Measurements from ENCODE around the gene HDAC3. TPM values are rescaled to one million over a fixed set of nuclear protein-coding genes. Genes with fewer than 3 reads are reported as not detected.

The HDAC3 gene
- total and polyA plus RNA-seq, 4 donors, result 35.1 to 62.5 (median 46.7) TPM

DNA sequence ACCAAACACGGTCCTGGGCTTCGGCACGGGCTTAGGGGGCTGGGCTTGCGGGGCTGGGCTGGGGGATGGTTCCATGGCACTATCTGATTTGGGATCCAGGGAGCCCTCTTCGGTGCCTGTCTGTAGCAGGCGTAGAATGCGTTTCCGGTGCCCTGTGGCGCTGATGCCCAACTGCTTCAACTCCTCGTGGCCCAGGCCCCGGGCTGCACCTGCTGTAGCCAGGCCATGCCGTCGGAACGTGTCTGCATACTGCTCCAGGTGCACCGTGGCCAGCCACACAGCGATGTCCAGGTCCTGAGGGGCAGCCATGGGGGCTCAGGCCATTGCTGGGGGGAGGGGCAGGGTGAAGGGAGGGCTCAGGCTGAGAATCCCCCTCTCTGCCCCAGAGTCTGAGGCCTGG lies 43.5 kb upstream of the HDAC3 start:
- DNase-seq, result no peak

GRCh38 chr5:141677415-141677814 lies 40.8 kb upstream of the HDAC3 start:
- no peaks in the 10 kb centered on the region for H3K27me3 ChIP-seq (ENCODE audit: control insufficient read depth in 3 of 3, insufficient read depth in 3 of 3, low read length in 2 of 3)
- H3K36me3 ChIP-seq (ENCODE audit: control insufficient read depth in 4 of 4, insufficient read depth in 4 of 4, low read length in 4 of 4), result peaks cover 0 to 9% (median 4%) of the 10 kb centered on the region in 4 donors
- H3K9ac ChIP-seq (ENCODE audit: insufficient read depth in 1 of 2, low read length in 2 of 2), result no peak overlapping the region
- H3K4me1 ChIP-seq (ENCODE audit: control insufficient read depth in 5 of 5, insufficient read depth in 5 of 5, low read length in 5 of 5), result peaks cover 0 to 25% (median 12%) of the 10 kb centered on the region in 5 donors
- DNase-seq, result no peak
- H3K4me3 ChIP-seq, result no peak overlapping the region
- no peak for ATAC-seq (ENCODE audit: insufficient read depth, low FRiP score)
- peaks cover 0 to 2% (median 0%) of the 10 kb centered on the region in 4 donors for H3K9me3 ChIP-seq (ENCODE audit: control insufficient read depth in 4 of 4, insufficient read depth in 3 of 4, low read length in 3 of 4)
- no peak for TF ChIP-seq CTCF (IDR thresholded peaks at IDR 0.05; ENCODE audit: control extremely low read depth, extremely low read depth)
- no peak overlapping the region for H3K27ac ChIP-seq (ENCODE audit: low read depth in 1 of 2, low read length in 1 of 2)

More for the DNA sequence above, 43.5 kb upstream of the HDAC3 start:
- H3K27ac ChIP-seq (ENCODE audit: low read depth in 1 of 2, low read length in 1 of 2), result peak overlapping the region; percentile 21 to 54
- H3K9ac ChIP-seq (ENCODE audit: insufficient read depth in 1 of 2, low read length in 2 of 2), result no peak overlapping the region
- no peaks in the 10 kb centered on the region for H3K27me3 ChIP-seq (ENCODE audit: control insufficient read depth in 3 of 3, insufficient read depth in 3 of 3, low read length in 2 of 3)
- no peak for TF ChIP-seq CTCF (IDR thresholded peaks at IDR 0.05; ENCODE audit: control extremely low read depth, extremely low read depth)
- H3K9me3 ChIP-seq (ENCODE audit: control insufficient read depth in 4 of 4, insufficient read depth in 3 of 4, low read length in 3 of 4), result peaks cover 0 to 2% (median 0%) of the 10 kb centered on the region in 4 donors
- H3K4me3 ChIP-seq, result no peak overlapping the region
- no peak for ATAC-seq (ENCODE audit: insufficient read depth, low FRiP score)
- H3K4me1 ChIP-seq (ENCODE audit: control insufficient read depth in 5 of 5, insufficient read depth in 5 of 5, low read length in 5 of 5), result peaks cover 0 to 35% (median 17%) of the 10 kb centered on the region in 5 donors
- peaks cover 0 to 6% (median 0%) of the 10 kb centered on the region in 4 donors for H3K36me3 ChIP-seq (ENCODE audit: control insufficient read depth in 4 of 4, insufficient read depth in 4 of 4, low read length in 4 of 4)
- WGBS, 2 donors, result 76 to 85% methylated on average over 16 of the region's 16 CpGs

DNA sequence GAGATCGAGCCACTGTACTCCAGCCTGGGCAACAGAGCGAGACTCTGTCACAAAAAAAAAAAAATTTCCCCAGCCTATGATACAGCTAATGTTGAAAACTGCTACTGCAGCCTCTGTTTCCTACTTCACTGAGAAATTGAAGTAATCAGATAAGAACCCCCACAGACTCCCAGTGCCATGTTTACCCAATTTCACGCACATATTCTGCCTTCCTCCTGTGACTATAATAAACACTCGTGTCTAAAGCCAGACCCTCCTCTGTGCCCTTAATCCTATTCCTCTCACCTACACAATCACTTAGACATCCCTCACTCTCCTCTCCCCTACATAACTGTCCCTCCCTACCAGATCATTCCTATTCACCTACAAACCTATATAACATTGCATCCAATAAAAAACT lies 39.0 kb upstream of the HDAC3 start:
- Histone ChIP-seq H3K27me3 (ENCODE audit: control insufficient read depth in 3 of 3, insufficient read depth in 3 of 3, low read length in 2 of 3) (no peaks in the 10 kb centered on the region), H3K27ac (ENCODE audit: low read depth in 1 of 2, low read length in 1 of 2) (no peak overlapping the region), H3K4me3 (no peak overlapping the region), H3K36me3 (ENCODE audit: control insufficient read depth in 4 of 4, insufficient read depth in 4 of 4, low read length in 4 of 4) (peaks cover 0 to 20% (median 8%) of the 10 kb centered on the region in 4 donors), H3K9me3 (ENCODE audit: control insufficient read depth in 4 of 4, insufficient read depth in 3 of 4, low read length in 3 of 4) (no peaks in the 10 kb centered on the region), H3K4me1 (ENCODE audit: control insufficient read depth in 5 of 5, insufficient read depth in 5 of 5, low read length in 5 of 5) (peaks cover 0 to 14% (median 2%) of the 10 kb centered on the region in 5 donors), H3K9ac (ENCODE audit: insufficient read depth in 1 of 2, low read length in 2 of 2) (no peak overlapping the region)
- 80 to 84% methylated on average over 4 of the region's 4 CpGs for WGBS, 2 donors
- no peak for TF ChIP-seq CTCF (IDR thresholded peaks at IDR 0.05; ENCODE audit: control extremely low read depth, extremely low read depth)
- ATAC-seq (ENCODE audit: insufficient read depth, low FRiP score) (no peak), DNase-seq (no peak)

DNA sequence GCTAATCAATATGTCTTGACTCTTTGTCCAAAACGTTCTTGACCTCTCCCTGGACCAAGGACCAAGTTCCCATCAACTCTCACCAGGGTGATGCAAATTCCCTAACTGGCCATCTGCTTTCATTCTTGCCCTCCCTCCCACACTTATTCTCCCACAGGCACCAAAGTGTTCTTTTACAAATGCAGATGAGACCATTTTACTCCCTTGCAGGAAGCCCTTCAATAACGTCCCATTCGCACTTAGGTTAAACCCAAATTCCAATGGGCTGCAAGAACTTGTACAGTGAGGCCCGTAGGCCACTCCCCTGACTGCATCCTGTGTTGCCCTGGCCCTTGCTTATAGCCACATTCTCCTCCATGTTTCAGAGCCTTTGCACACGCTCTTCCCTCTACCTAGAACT lies 38.1 kb upstream of the HDAC3 start:
- TF ChIP-seq CTCF (IDR thresholded peaks at IDR 0.05; ENCODE audit: control extremely low read depth, extremely low read depth), result no peak
- peaks cover 0 to 22% (median 11%) of the 10 kb centered on the region in 4 donors for H3K36me3 ChIP-seq (ENCODE audit: control insufficient read depth in 4 of 4, insufficient read depth in 4 of 4, low read length in 4 of 4)
- 73 to 85% methylated on average over 5 of the region's 5 CpGs for WGBS, 2 donors

More for the DNA sequence above, 38.1 kb upstream of the HDAC3 start:
- no peak for DNase-seq
- no peak for ATAC-seq (ENCODE audit: insufficient read depth, low FRiP score)
- Histone ChIP-seq H3K9ac (ENCODE audit: insufficient read depth in 1 of 2, low read length in 2 of 2) (no peak overlapping the region), H3K4me3 (no peak overlapping the region), H3K27me3 (ENCODE audit: control insufficient read depth in 3 of 3, insufficient read depth in 3 of 3, low read length in 2 of 3) (no peaks in the 10 kb centered on the region), H3K9me3 (ENCODE audit: control insufficient read depth in 4 of 4, insufficient read depth in 3 of 4, low read length in 3 of 4) (no peaks in the 10 kb centered on the region), H3K4me1 (ENCODE audit: control insufficient read depth in 5 of 5, insufficient read depth in 5 of 5, low read length in 5 of 5) (peaks cover 0 to 6% (median 1%) of the 10 kb centered on the region in 5 donors), H3K27ac (ENCODE audit: low read depth in 1 of 2, low read length in 1 of 2) (no peak overlapping the region)
